SK-N-SH (cell line): ENCODE data around the gene ARL14. TPM values are rescaled to one million over a fixed set of nuclear protein-coding genes. Genes with fewer than 3 reads are reported as not detected.

ENCODE experiments used
- CTCF ChIA-PET: fragments of 300-600, 350-600 bp; formaldehyde crosslinking; extraction: SDS; loops from one replicate; lab custom pipeline; 2021; lab: Yijun Ruan, JAX
- POLR2A ChIA-PET: fragments of 350-600 bp; sonication (Branson Sonifier 250); formaldehyde crosslinking; extraction: SDS; loops from one replicate; lab custom pipeline; 2020; ENCODE audit warnings: antibody characterized with exemption, inconsistent platforms; lab: Yijun Ruan, JAX
- DNase-seq: peaks from one replicate; pipeline ENCODE4 v3.0.0; 2012
- H2AFZ ChIP-seq: fragments of 200-600 bp; sonication (generic); 2 replicates; pipeline ENCODE4 v1.8.1; 2016; ENCODE audit warnings: antibody characterized with exemption, mild to moderate bottlenecking, low read depth
- H3F3A ChIP-seq: fragments of 200-600 bp; sonication (generic); replicated peaks from 2 replicates; pipeline ENCODE3; 2016; ENCODE audit warnings: antibody characterized with exemption, mild to moderate bottlenecking; ENCODE audit not compliant: insufficient read depth
- H3K27ac ChIP-seq, 2 experiments: fragments of 200-500 bp in 1 of 2; fragments of 200-600 bp in 1 of 2; sonication (Bioruptor generic) in 1 of 2; sonication (generic), shearing (Covaris generic) in 1 of 2; 2 replicates each; pipeline versions ENCODE4 v1.5.1 to v1.6.1; 2014 to 2016; ENCODE audit warnings: low read depth in 2 of 2, inconsistent platforms in 1 of 2, low read length in 1 of 2, mild to moderate bottlenecking in 1 of 2, mixed read lengths in 1 of 2
- H3K27me3 ChIP-seq: fragments of 200-600 bp; sonication (generic), shearing (Covaris generic); 2 replicates; pipeline ENCODE4 v1.6.1; 2016; ENCODE audit warnings: mixed run types; ENCODE audit not compliant: insufficient read depth
- H3K36me3 ChIP-seq, 2 experiments: fragments of 200-500 bp in 1 of 2; fragments of 200-600 bp in 1 of 2; sonication (Bioruptor generic) in 1 of 2; sonication (generic) in 1 of 2; replicated peaks in 1 of 2; 2 replicates each; pipeline versions ENCODE3 to v1.5.1; 2014 to 2016; ENCODE audit warnings: low read length in 1 of 2, mild to moderate bottlenecking in 1 of 2; ENCODE audit not compliant: insufficient read depth in 2 of 2, control insufficient read depth in 1 of 2
- H3K4me1 ChIP-seq, 2 experiments: fragments of 200-500 bp in 1 of 2; fragments of 200-600 bp in 1 of 2; sonication (Bioruptor generic) in 1 of 2; sonication (generic), shearing (Covaris generic) in 1 of 2; 2 replicates each; pipeline versions ENCODE4 v1.5.1 to v1.6.1; 2014 to 2016; ENCODE audit warnings: low read depth in 1 of 2, low read length in 1 of 2, mixed run types in 1 of 2; ENCODE audit not compliant: insufficient read depth in 2 of 2, control insufficient read depth in 1 of 2
- H3K4me2 ChIP-seq: fragments of 200-600 bp; sonication (generic), shearing (Covaris generic); 2 replicates; pipeline ENCODE4 v1.6.1; 2017; ENCODE audit warnings: mixed run types
- H3K4me3 ChIP-seq, 2 experiments: fragments of 200-500 bp in 1 of 2; fragments of 200-600 bp in 1 of 2; sonication (Bioruptor generic) in 1 of 2; sonication (generic), shearing (Covaris generic) in 1 of 2; 2 replicates each; pipeline versions ENCODE4 v1.5.1 to v1.8.1; 2014 to 2016; ENCODE audit warnings: low read depth in 2 of 2, inconsistent platforms in 1 of 2, low read length in 1 of 2, mild to moderate bottlenecking in 1 of 2, mixed read lengths in 1 of 2, moderate library complexity in 1 of 2
- H3K79me2 ChIP-seq: fragments of 200-600 bp; sonication (generic); 2 replicates; pipeline ENCODE4 v1.8.1; 2017; ENCODE audit warnings: mild to moderate bottlenecking; ENCODE audit not compliant: insufficient read depth
- H3K9ac ChIP-seq: fragments of 200-600 bp; sonication (generic); 2 replicates; pipeline ENCODE4 v1.6.1; 2017; ENCODE audit warnings: mixed run types
- H3K9me2 ChIP-seq: fragments of 200-600 bp; sonication (generic); 2 replicates; pipeline ENCODE4 v1.6.1; 2017; ENCODE audit warnings: mixed run types
- H3K9me3 ChIP-seq: fragments of 200-600 bp; sonication (generic); 2 replicates; pipeline ENCODE4 v1.6.1; 2017; ENCODE audit warnings: mixed run types, mild to moderate bottlenecking, moderate library complexity
- H4K20me1 ChIP-seq: fragments of 200-600 bp; sonication (generic); 2 replicates; pipeline ENCODE4 v1.6.1; 2017; ENCODE audit warnings: mild to moderate bottlenecking, mixed run types; ENCODE audit not compliant: insufficient read depth
- CHD2 ChIP-seq: fragments of 150-350 bp; IDR thresholded peaks from 2 replicates; pipeline ENCODE4 v1.6.1; 2018; ENCODE audit warnings: low read length; ENCODE audit not compliant: partially characterized antibody
- EZH2phosphoT487 ChIP-seq: fragments of 200-600 bp; sonication (generic); IDR thresholded peaks from 2 replicates; pipeline ENCODE4 v1.6.1; 2017; ENCODE audit warnings: low read depth, mixed run types, mild to moderate bottlenecking, antibody characterized with exemption, moderate library complexity, borderline replicate concordance
- FOSL2 ChIP-seq: IDR thresholded peaks from 2 replicates; pipeline ENCODE4 v1.4.0; 2012; ENCODE audit warnings: low read depth, mild to moderate bottlenecking, moderate library complexity, borderline replicate concordance
- FOXJ3 ChIP-seq: sonication (generic); formaldehyde crosslinking; IDR thresholded peaks from 2 replicates; pipeline ENCODE4 v1.5.1; 2020; ENCODE audit warnings: mild to moderate bottlenecking, missing genetic modification reagents
- FOXM1 ChIP-seq: IDR thresholded peaks from 2 replicates; pipeline ENCODE4 v1.4.0; 2012; ENCODE audit warnings: low read depth, mild to moderate bottlenecking
- GABPA ChIP-seq: IDR thresholded peaks from 2 replicates; pipeline ENCODE4 v1.4.0; 2012; ENCODE audit warnings: low read depth, mild to moderate bottlenecking
- GATA2 ChIP-seq: sonication (generic); formaldehyde crosslinking; IDR thresholded peaks from 2 replicates; pipeline ENCODE4 v1.5.0; 2020; ENCODE audit warnings: mild to moderate bottlenecking, missing genetic modification reagents
- JUND ChIP-seq: IDR thresholded peaks from 2 replicates; pipeline ENCODE4 v1.4.0; 2012
- MEF2A ChIP-seq: IDR thresholded peaks from 2 replicates; pipeline ENCODE4 v1.4.0; 2012; ENCODE audit warnings: low read depth, borderline replicate concordance
- MXI1 ChIP-seq: IDR thresholded peaks from 2 replicates; pipeline ENCODE4 v1.6.1; 2012; ENCODE audit warnings: mild to moderate bottlenecking, low read depth, low read length, improper control_type of control experiment
- NFIC ChIP-seq: IDR thresholded peaks from 2 replicates; pipeline ENCODE4 v1.4.0; 2012; ENCODE audit warnings: borderline replicate concordance
- NRF1 ChIP-seq: IDR thresholded peaks from 2 replicates; pipeline ENCODE4 v1.6.1; 2012; ENCODE audit warnings: low read depth, mild to moderate bottlenecking, low read length
- RXRA ChIP-seq: IDR thresholded peaks from 2 replicates; pipeline ENCODE4 v1.4.0; 2012; ENCODE audit warnings: low read depth, mild to moderate bottlenecking, borderline replicate concordance
- SMC3 ChIP-seq: IDR thresholded peaks from 2 replicates; pipeline ENCODE4 v1.6.1; 2012; ENCODE audit warnings: low read depth, low read length, improper control_type of control experiment
- TCF12 ChIP-seq: IDR thresholded peaks from 2 replicates; pipeline ENCODE4 v1.4.0; 2012
- TEAD4 ChIP-seq: IDR thresholded peaks from 2 replicates; pipeline ENCODE4 v1.4.0; 2012; ENCODE audit warnings: mild to moderate bottlenecking, borderline replicate concordance; ENCODE audit not compliant: insufficient read depth
- polyA plus RNA-seq, 3 experiments: library from polyadenylated mRNA; depleted of rRNA; stranded (reverse); fragments of >200 nt; gene quantifications; 2 replicates each; pipeline ENCODE4 v1.2.3, GENCODE V29; 2012
- TF ChIP-seq, protein P1 (sequence below): IDR thresholded peaks from 2 replicates; pipeline ENCODE4 v1.4.0; 2012; ENCODE audit warnings: low read depth
- TF ChIP-seq, protein P2 (sequence below): fragments of 200-600 bp; sonication (generic); IDR thresholded peaks from 2 replicates; pipeline ENCODE4 v1.6.1; 2017; ENCODE audit warnings: antibody characterized with exemption, mild to moderate bottlenecking, moderate library complexity
- TF ChIP-seq, protein P3 (sequence below): fragments of 150-350 bp; IDR thresholded peaks from 2 replicates; pipeline ENCODE4 v1.6.1; 2016; ENCODE audit warnings: mild to moderate bottlenecking, low read depth, low read length
- TF ChIP-seq, protein P4 (sequence below): IDR thresholded peaks from 2 replicates; pipeline ENCODE4 v1.6.1; 2012; ENCODE audit warnings: mild to moderate bottlenecking, low read depth, low read length, moderate library complexity

Gene ARL14
- polyA plus RNA-seq, 1 of the 3 experiments (the other 2 are of a cell fraction): not detected

DNA sequence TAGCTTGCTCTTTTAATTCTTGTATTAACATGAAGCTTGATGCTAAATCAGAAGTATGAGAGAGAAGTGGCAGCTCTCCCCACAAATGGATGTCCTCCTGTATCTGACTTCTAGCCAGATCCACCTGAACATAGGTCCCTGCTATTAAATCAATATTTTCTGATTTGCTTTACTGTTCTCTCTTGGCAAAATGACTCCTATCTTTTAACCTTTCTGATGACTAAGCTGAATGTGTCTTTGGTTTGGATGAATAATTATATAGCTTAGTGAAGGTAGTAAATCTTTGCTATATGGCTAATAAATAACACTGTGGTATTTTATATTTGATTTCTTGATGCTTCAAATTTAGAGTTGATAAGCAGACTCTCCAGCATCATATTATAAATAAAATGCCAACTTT lies 28.3 kb upstream of the ARL14 start:
- no peak overlapping the region for H3K27ac ChIP-seq
- no peak overlapping the region for H3K4me2 ChIP-seq
- no peak overlapping the region for H3K9ac ChIP-seq
- H3F3A ChIP-seq: no peaks in the 10 kb centered on the region
- H3K9me3 ChIP-seq: no peaks in the 10 kb centered on the region
- POLR2A ChIA-PET: no interaction called here
- TF ChIP-seq MXI1 (no peak), SMC3 (no peak), NFIC (no peak), GATA2 (CRISPR knock-in tag) (no peak), FOSL2 (no peak), FOXM1 (no peak), FOXJ3 (CRISPR knock-in tag) (no peak), RXRA (no peak), TEAD4 (no peak), EZH2phosphoT487 (no peak), JUND (no peak), NRF1 (no peak), MEF2A (no peak), GABPA (no peak), CHD2 (no peak), TCF12 (no peak)
- TF ChIP-seq, protein P1, sequence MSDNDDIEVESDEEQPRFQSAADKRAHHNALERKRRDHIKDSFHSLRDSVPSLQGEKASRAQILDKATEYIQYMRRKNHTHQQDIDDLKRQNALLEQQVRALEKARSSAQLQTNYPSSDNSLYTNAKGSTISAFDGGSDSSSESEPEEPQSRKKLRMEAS: no peak
- TF ChIP-seq, protein P2, sequence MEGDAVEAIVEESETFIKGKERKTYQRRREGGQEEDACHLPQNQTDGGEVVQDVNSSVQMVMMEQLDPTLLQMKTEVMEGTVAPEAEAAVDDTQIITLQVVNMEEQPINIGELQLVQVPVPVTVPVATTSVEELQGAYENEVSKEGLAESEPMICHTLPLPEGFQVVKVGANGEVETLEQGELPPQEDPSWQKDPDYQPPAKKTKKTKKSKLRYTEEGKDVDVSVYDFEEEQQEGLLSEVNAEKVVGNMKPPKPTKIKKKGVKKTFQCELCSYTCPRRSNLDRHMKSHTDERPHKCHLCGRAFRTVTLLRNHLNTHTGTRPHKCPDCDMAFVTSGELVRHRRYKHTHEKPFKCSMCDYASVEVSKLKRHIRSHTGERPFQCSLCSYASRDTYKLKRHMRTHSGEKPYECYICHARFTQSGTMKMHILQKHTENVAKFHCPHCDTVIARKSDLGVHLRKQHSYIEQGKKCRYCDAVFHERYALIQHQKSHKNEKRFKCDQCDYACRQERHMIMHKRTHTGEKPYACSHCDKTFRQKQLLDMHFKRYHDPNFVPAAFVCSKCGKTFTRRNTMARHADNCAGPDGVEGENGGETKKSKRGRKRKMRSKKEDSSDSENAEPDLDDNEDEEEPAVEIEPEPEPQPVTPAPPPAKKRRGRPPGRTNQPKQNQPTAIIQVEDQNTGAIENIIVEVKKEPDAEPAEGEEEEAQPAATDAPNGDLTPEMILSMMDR: no peak
- TF ChIP-seq, protein P3, sequence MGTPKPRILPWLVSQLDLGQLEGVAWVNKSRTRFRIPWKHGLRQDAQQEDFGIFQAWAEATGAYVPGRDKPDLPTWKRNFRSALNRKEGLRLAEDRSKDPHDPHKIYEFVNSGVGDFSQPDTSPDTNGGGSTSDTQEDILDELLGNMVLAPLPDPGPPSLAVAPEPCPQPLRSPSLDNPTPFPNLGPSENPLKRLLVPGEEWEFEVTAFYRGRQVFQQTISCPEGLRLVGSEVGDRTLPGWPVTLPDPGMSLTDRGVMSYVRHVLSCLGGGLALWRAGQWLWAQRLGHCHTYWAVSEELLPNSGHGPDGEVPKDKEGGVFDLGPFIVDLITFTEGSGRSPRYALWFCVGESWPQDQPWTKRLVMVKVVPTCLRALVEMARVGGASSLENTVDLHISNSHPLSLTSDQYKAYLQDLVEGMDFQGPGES: no peak
- TF ChIP-seq, protein P4, sequence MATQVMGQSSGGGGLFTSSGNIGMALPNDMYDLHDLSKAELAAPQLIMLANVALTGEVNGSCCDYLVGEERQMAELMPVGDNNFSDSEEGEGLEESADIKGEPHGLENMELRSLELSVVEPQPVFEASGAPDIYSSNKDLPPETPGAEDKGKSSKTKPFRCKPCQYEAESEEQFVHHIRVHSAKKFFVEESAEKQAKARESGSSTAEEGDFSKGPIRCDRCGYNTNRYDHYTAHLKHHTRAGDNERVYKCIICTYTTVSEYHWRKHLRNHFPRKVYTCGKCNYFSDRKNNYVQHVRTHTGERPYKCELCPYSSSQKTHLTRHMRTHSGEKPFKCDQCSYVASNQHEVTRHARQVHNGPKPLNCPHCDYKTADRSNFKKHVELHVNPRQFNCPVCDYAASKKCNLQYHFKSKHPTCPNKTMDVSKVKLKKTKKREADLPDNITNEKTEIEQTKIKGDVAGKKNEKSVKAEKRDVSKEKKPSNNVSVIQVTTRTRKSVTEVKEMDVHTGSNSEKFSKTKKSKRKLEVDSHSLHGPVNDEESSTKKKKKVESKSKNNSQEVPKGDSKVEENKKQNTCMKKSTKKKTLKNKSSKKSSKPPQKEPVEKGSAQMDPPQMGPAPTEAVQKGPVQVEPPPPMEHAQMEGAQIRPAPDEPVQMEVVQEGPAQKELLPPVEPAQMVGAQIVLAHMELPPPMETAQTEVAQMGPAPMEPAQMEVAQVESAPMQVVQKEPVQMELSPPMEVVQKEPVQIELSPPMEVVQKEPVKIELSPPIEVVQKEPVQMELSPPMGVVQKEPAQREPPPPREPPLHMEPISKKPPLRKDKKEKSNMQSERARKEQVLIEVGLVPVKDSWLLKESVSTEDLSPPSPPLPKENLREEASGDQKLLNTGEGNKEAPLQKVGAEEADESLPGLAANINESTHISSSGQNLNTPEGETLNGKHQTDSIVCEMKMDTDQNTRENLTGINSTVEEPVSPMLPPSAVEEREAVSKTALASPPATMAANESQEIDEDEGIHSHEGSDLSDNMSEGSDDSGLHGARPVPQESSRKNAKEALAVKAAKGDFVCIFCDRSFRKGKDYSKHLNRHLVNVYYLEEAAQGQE: no peak
- TF ChIP-seq, all 33 proteins: peak for 0
- Histone ChIP-seq H4K20me1 (no peaks in the 10 kb centered on the region), H3K4me1 (no peaks in the 10 kb centered on the region; a peak in 1 of 4 replicates), H3K9me2 (no peaks in the 10 kb centered on the region), H2AFZ (no peak overlapping the region), H3K27me3 (no peaks in the 10 kb centered on the region), H3K79me2 (no peaks in the 10 kb centered on the region), H3K36me3 (no peaks in the 10 kb centered on the region), H3K4me3 (no peak overlapping the region)
- CTCF ChIA-PET: interaction anchor here (1.8 kb wide), 1 partner anchor 15 kb away, joined by 5 read pairs; no protein-coding TSS in a partner anchor
- no peak for DNase-seq
